Natural killer cell (primary cell): ENCODE measurements around the gene LEUTX. TPM values are rescaled to one million over a fixed set of nuclear protein-coding genes. Genes with fewer than 3 reads are reported as not detected.

Experiments used
- ATAC-seq, 3 donors: fragments of 150-1000 bp in 2 of 3; fragments of 200-7000 bp in 1 of 3; cut with Tn5 transposase; 1 replicate in 1 of 3; 2 replicates in 2 of 3; pipeline ENCODE4 v1.10.0; 2021; ENCODE audit warnings: mild to moderate bottlenecking in 2 of 3, moderate library complexity in 2 of 3
- DNase-seq, 2 donors: peaks; one replicate each; pipeline versions ENCODE4 v3.0.0 to v3.0.0-alpha.2; 2013 to 2021; ENCODE audit warnings: mixed read lengths in 1 of 2
- H3K27ac ChIP-seq: one replicate; pipeline ENCODE4 v1.5.1; 2013; ENCODE audit warnings: mild to moderate bottlenecking, low read length
- H3K27me3 ChIP-seq: one replicate; pipeline ENCODE4 v1.6.1; 2013; ENCODE audit warnings: low read length; ENCODE audit not compliant: control insufficient read depth, insufficient read depth
- H3K36me3 ChIP-seq: one replicate; pipeline ENCODE4 v1.6.1; 2013; ENCODE audit warnings: low read length; ENCODE audit not compliant: control insufficient read depth, insufficient read depth
- H3K4me1 ChIP-seq: one replicate; pipeline ENCODE4 v1.6.1; 2013; ENCODE audit warnings: low read length; ENCODE audit not compliant: control insufficient read depth, insufficient read depth
- H3K4me3 ChIP-seq: one replicate; pipeline ENCODE4 v1.5.1; 2013; ENCODE audit warnings: low read length
- H3K9me3 ChIP-seq: one replicate; pipeline ENCODE4 v1.6.1; 2013; ENCODE audit warnings: low read length; ENCODE audit not compliant: control insufficient read depth, insufficient read depth
- H3K27ac Mint-ChIP-seq, 2 donors: one replicate each; pipeline ENCODE4 v1.8.0; 2022; ENCODE audit warnings: mild to moderate bottlenecking in 2 of 2, mixed read lengths in 2 of 2, moderate library complexity in 1 of 2
- H3K27me3 Mint-ChIP-seq, 2 donors: one replicate each; pipeline ENCODE4 v1.8.0; 2022; ENCODE audit warnings: low read depth in 2 of 2, mixed read lengths in 2 of 2
- H3K36me3 Mint-ChIP-seq: one replicate; pipeline ENCODE4 v1.8.0; 2022; ENCODE audit warnings: mixed read lengths
- H3K4me1 Mint-ChIP-seq, 2 donors: one replicate each; pipeline ENCODE4 v1.8.0; 2022; ENCODE audit warnings: mixed read lengths in 2 of 2
- H3K4me3 Mint-ChIP-seq: one replicate; pipeline ENCODE4 v1.8.0; 2022; ENCODE audit warnings: mild to moderate bottlenecking, moderate library complexity, mixed read lengths
- H3K9me3 Mint-ChIP-seq, 2 donors: one replicate each; pipeline ENCODE4 v1.8.0; 2022; ENCODE audit warnings: mixed read lengths in 2 of 2
- CTCF ChIP-seq: fragments of 200-600 bp; IDR thresholded peaks from one replicate; pipeline ENCODE4 v1.8.0; 2022; ENCODE audit warnings: antibody characterized with exemption
- WGBS: methylation state at CpG from one replicate; pipeline ENCODE4 v1.1.7; 2013; ENCODE audit warnings: missing lambda C conversion rate; ENCODE audit not compliant: insufficient coverage; 5-methylcytosine and 5-hydroxymethylcytosine counted together
- intact Hi-C: fragments of 100-400 bp; cut with micrococcal nuclease; formaldehyde crosslinking; loops from one replicate; pipeline ENCODE4 v1.14.2; 2022
- total RNA-seq, 4 donors: library from RNA; stranded (reverse); fragments of 120-200 nt in 1 of 4; gene quantifications; one replicate each; pipeline versions ENCODE4 v1.2.3 to v1.2.4, GENCODE V29; 2013 to 2022

LEUTX gene
- total RNA-seq, 3 donors from 2014 or later (not counting 1 experiment from before 2014, with no cell fraction given): not detected

DNA sequence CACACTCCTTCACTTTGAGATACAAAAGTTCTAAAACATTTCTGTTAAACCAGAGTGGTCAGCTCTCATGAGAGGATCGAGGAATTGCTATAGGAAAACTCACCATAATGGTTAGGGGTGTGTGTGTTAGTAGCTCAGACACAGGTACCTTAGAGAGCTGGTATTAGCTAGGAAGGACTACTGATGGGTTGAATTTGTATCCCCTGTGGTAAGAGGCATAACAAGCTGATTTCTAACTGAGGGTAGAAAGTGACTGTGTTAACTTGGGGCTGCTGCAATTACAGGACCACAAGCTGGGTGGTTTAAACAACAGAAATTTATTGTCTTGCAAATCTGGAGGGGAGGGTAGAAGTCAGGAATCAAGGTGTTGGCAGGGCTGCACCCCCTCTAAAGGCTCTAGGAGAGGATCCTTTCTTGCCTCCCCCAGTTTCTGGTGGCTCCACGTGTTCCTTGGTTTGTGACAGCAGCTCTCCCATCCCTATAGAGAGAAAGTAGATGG lies 17.4 kb downstream of the LEUTX start:
- Mint-ChIP-seq H3K4me1 (peaks cover 0 to 5% of the 10 kb centered on the region in 2 donors), H3K4me3 (no peak overlapping the region), H3K36me3 (no peaks in the 10 kb centered on the region), H3K27me3 (peaks cover 7 to 10% of the 10 kb centered on the region in 2 donors), H3K9me3 (no peaks in the 10 kb centered on the region), H3K27ac (no peak overlapping the region)
- 36% methylated on average over 2 of the region's 2 CpGs for WGBS
- TF ChIP-seq CTCF: no peak
- DNase-seq: no peak
- ATAC-seq: no peak
- Histone ChIP-seq H3K4me1 (peaks cover 9% of the 10 kb centered on the region), H3K9me3 (no peaks in the 10 kb centered on the region), H3K27ac (no peak overlapping the region), H3K27me3 (no peaks in the 10 kb centered on the region), H3K36me3 (no peaks in the 10 kb centered on the region), H3K4me3 (no peak overlapping the region)
- intact Hi-C loops: no loop called here

DNA sequence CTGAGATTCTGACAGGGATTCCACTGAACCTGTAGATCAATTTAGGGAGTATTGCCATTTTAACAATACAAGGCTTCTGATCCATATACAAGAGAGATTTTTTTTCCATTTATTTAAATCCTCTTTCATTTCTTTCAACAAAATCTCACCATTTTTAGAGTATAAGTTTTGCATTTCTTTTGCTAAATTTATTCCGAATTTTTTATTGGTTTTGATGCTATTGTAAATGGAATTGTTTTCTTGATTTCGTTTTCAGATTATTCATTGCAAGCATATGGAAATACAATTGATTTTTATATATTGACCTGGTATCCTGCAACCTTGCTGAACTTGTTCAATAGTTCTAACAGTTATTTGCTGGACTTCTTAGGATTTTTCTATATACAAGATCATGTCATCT lies 18.4 kb downstream of the LEUTX start:
- H3K27me3 Mint-ChIP-seq: peaks cover 11 to 17% of the 10 kb centered on the region in 2 donors
- Histone ChIP-seq H3K4me1 (peaks cover 9% of the 10 kb centered on the region), H3K4me3 (no peak overlapping the region), H3K9me3 (no peaks in the 10 kb centered on the region), H3K27ac (no peak overlapping the region), H3K36me3 (no peaks in the 10 kb centered on the region), H3K27me3 (no peaks in the 10 kb centered on the region)
- no CpG with 5 or more reads among the region's 2 CpGs for WGBS
- no peaks in the 10 kb centered on the region for H3K36me3 Mint-ChIP-seq
- no peaks in the 10 kb centered on the region for H3K9me3 Mint-ChIP-seq
- no peak overlapping the region for H3K4me3 Mint-ChIP-seq
- TF ChIP-seq CTCF: no peak
- DNase-seq (no peak), ATAC-seq (no peak)
- intact Hi-C loops: no loop called here
- H3K27ac Mint-ChIP-seq: no peak overlapping the region
- peaks cover 0 to 5% of the 10 kb centered on the region in 2 donors for H3K4me1 Mint-ChIP-seq

- Histone ChIP-seq H3K27me3 (no peaks in the 10 kb centered on the region), H3K4me3 (no peak overlapping the region), H3K9me3 (no peaks in the 10 kb centered on the region), H3K36me3 (no peaks in the 10 kb centered on the region), H3K27ac (no peak overlapping the region), H3K4me1 (no peaks in the 10 kb centered on the region)
- intact Hi-C loops: no loop called here
- TF ChIP-seq CTCF: no peak
- 53% methylated on average over 4 of the region's 4 CpGs for WGBS
- Mint-ChIP-seq H3K9me3 (no peaks in the 10 kb centered on the region), H3K4me1 (no peaks in the 10 kb centered on the region), H3K27me3 (peaks cover 10 to 11% of the 10 kb centered on the region in 2 donors), H3K4me3 (no peak overlapping the region), H3K27ac (no peak overlapping the region), H3K36me3 (no peaks in the 10 kb centered on the region)
- DNase-seq: no peak
- no peak for ATAC-seq
Measured at GRCh38 chr19:39802958-39803357, 24.3 kb downstream of the LEUTX start.

- H3K27ac Mint-ChIP-seq: no peak overlapping the region
- DNase-seq (no peak), ATAC-seq (no peak)
- H3K9me3 Mint-ChIP-seq: no peaks in the 10 kb centered on the region
- H3K27me3 ChIP-seq: no peaks in the 10 kb centered on the region
- H3K36me3 ChIP-seq: no peaks in the 10 kb centered on the region
- H3K4me3 Mint-ChIP-seq: no peak overlapping the region
- no peak overlapping the region for H3K27ac ChIP-seq
- H3K4me3 ChIP-seq: no peak overlapping the region
- no peaks in the 10 kb centered on the region for H3K36me3 Mint-ChIP-seq
- no peak for TF ChIP-seq CTCF
- no peaks in the 10 kb centered on the region for H3K9me3 ChIP-seq
- H3K4me1 ChIP-seq: no peaks in the 10 kb centered on the region
- intact Hi-C loops: no loop called here
- no peaks in the 10 kb centered on the region for H3K4me1 Mint-ChIP-seq
- H3K27me3 Mint-ChIP-seq: peaks cover 7 to 11% of the 10 kb centered on the region in 2 donors
- 77% methylated on average over 5 of the region's 5 CpGs for WGBS
Measured at GRCh38 chr19:39805104-39805503, 26.4 kb downstream of the LEUTX start.
